Activated CD8-positive, alpha-beta T cell treated with anti-CD3 and anti-CD28 coated beads, Interleukin-2, amount 10 ng/mL, durations not matched to agents 7 days and 5 days (primary cell): ENCODE results near the gene SYNPO2L. TPM values are rescaled to one million over a fixed set of nuclear protein-coding genes. Genes with fewer than 3 reads are reported as not detected.

Experiments used
- ATAC-seq: fragments of 150-1000 bp; cut with Tn5 transposase; one replicate; pipeline ENCODE4 v1.10.0; 2021; ENCODE audit warnings: moderate library complexity
- CTCF ChIA-PET: fragments of 350-600 bp; sonication (Branson Sonifier 250); formaldehyde crosslinking; loops from one replicate; lab custom pipeline; 2021; ENCODE audit warnings: antibody characterized with exemption; lab: Charles Lee
- POLR2A ChIA-PET: fragments of 350-600 bp; sonication (Branson Sonifier 250); formaldehyde crosslinking; loops from one replicate; lab custom pipeline; 2021; ENCODE audit warnings: antibody characterized with exemption; lab: Charles Lee
- DNase-seq: peaks from one replicate; pipeline ENCODE4 v3.0.0-alpha.2; 2020
- H3K27ac Mint-ChIP-seq: one replicate; pipeline ENCODE4 v1.8.0; 2021; ENCODE audit warnings: mild to moderate bottlenecking, mixed read lengths
- H3K27me3 Mint-ChIP-seq: one replicate; pipeline ENCODE4 v1.8.0; 2021; ENCODE audit warnings: low read depth, mixed read lengths
- H3K36me3 Mint-ChIP-seq: one replicate; pipeline ENCODE4 v1.8.0; 2021; ENCODE audit warnings: low read depth, mixed read lengths
- H3K4me1 Mint-ChIP-seq: one replicate; pipeline ENCODE4 v1.8.0; 2021; ENCODE audit warnings: low read depth, mixed read lengths
- H3K4me3 Mint-ChIP-seq: one replicate; pipeline ENCODE4 v1.8.0; 2021; ENCODE audit warnings: mild to moderate bottlenecking, mixed read lengths
- H3K9me3 Mint-ChIP-seq: one replicate; pipeline ENCODE4 v1.8.0; 2022; ENCODE audit warnings: mixed read lengths; ENCODE audit not compliant: insufficient read depth
- total RNA-seq, 2 experiments: library from RNA; stranded (reverse); gene quantifications; one replicate each; pipeline ENCODE4 v1.2.3, GENCODE V29; 2021

SYNPO2L gene
- total RNA-seq, 2 experiments from 2014 or later, result 0.05 TPM; not detected in 1

- POLR2A ChIA-PET, result interaction anchor here (1.1 kb wide), 1 partner anchor 8 kb away, joined by 3 read pairs; no protein-coding TSS in a partner anchor
- Mint-ChIP-seq H3K4me3 (no peak overlapping the region), H3K4me1 (no peaks in the 10 kb centered on the region), H3K9me3 (no peaks in the 10 kb centered on the region), H3K27me3 (peaks cover 2% of the 10 kb centered on the region), H3K27ac (no peak overlapping the region), H3K36me3 (no peaks in the 10 kb centered on the region)
- DNase-seq, result no peak
- no peak for ATAC-seq
- CTCF ChIA-PET, result interaction anchor here (1.1 to 1.8 kb wide), 3 partner anchors 10 to 42 kb away, joined by 3 to 9 read pairs (median 4); no protein-coding TSS in a partner anchor
Measured at GRCh38 chr10:73601486-73601921, 54.3 kb downstream of the SYNPO2L start.

DNA sequence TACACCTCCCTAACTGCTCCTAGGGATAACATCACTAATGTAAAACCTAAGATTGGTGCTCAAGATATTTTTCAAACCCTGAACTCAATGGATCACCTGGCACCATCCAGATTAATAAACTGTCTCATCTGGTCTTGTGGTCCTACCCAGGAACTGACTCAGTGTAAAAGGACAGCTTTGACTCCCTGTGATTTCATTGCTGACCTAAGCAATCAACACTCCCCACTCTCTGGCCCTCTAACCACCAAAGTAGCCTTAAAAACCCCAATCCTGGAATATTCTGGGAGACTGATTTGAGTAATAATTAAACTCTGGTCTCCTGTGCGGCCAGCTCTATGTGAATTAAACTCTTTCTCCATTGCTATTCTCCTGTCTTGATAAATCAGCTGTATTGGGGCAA, 58.5 kb downstream of the SYNPO2L start:
- Mint-ChIP-seq H3K4me1 (peaks cover 2% of the 10 kb centered on the region), H3K9me3 (no peaks in the 10 kb centered on the region), H3K4me3 (no peak overlapping the region), H3K27me3 (peaks cover 2% of the 10 kb centered on the region), H3K27ac (no peak overlapping the region), H3K36me3 (no peaks in the 10 kb centered on the region)
- ChIA-PET POLR2A (no interaction called here), CTCF (no interaction called here)
- no peak for ATAC-seq
- DNase-seq, result no peak

Other genes starting within 250 kb of the SYNPO2L start
- gene ANXA7, start 242.0 kb downstream of the SYNPO2L start, total RNA-seq, result 10 to 100 TPM; 85.0 to 87.1 TPM
- 1 to 10 TPM; 2.9 TPM for gene MSS51, start 222.5 kb downstream of the SYNPO2L start, total RNA-seq
- 10 to 100 TPM; 38.9 to 41.3 TPM for gene PPP3CB, start 160.0 kb downstream of the SYNPO2L start, total RNA-seq
- 1 to 10 TPM; 3.7 to 4.3 TPM for gene USP54, start 64.7 kb downstream of the SYNPO2L start, total RNA-seq
- gene MYOZ1, start 14.6 kb downstream of the SYNPO2L start, total RNA-seq, result not detected
- gene AGAP5, start 42.1 kb upstream of the SYNPO2L start, total RNA-seq, result 1 to 10 TPM; 9.3 to 10.0 TPM
- gene SEC24C, start 88.3 kb upstream of the SYNPO2L start, total RNA-seq, result 10 to 100 TPM; 88.9 to 94.6 TPM
- gene CHCHD1, start 126.0 kb upstream of the SYNPO2L start, total RNA-seq, result 10 to 100 TPM; 33.0 to 35.3 TPM
- gene ZSWIM8, start 129.6 kb upstream of the SYNPO2L start, total RNA-seq, result 10 to 100 TPM; 58.3 to 69.3 TPM
- gene NDST2, start 155.6 kb upstream of the SYNPO2L start, total RNA-seq, result 10 to 100 TPM; 60.7 to 61.1 TPM
- 10 to 100 TPM; 43.2 to 48.4 TPM for gene CAMK2G, start 218.5 kb upstream of the SYNPO2L start, total RNA-seq